Measurements from ENCODE around the gene SLC2A1. TPM values are rescaled to one million over a fixed set of nuclear protein-coding genes. Genes with fewer than 3 reads are reported as not detected.

Gene SLC2A1

GRCh38 chr1:42888013-42888633, 70.5 kb downstream of the SLC2A1 start:
- Histone ChIP-seq H3K4me3 (ENCODE audit: low read length) (no peak overlapping the region), H3K27me3 (ENCODE audit: control insufficient read depth, insufficient read depth, low read length) (peaks cover 23% of the 10 kb centered on the region), H3K9me3 (replicated peaks; ENCODE audit: low read length) (no peaks in the 10 kb centered on the region), H3K4me1 (ENCODE audit: control insufficient read depth, insufficient read depth, low read length) (no peaks in the 10 kb centered on the region), H3K36me3 (ENCODE audit: insufficient read depth, low read length) (no peaks in the 10 kb centered on the region), H3K9ac (ENCODE audit: low read depth, low read length) (no peak overlapping the region), H3K4me2 (ENCODE audit: low read length) (no peak overlapping the region)

DNA sequence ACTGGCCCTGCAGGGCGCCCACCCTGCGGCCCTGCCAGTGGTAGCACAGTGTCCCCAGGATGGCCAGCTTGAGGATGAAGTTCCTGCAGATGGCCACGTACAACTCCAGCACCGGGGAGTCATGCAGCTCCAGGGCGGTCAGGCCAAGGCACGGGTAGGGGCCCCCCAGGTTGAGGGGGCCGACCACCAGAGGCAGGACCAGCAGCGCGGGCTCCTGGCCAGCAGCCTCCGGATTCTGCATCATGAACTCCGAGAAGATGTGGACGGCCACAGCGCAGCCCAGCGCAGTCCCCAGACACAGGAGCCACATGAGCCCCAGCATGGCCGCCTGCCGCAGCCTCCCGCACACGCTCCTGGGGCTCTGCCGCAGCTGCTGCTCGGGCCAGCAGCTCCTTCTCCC, 71.3 kb downstream of the SLC2A1 start:
- H3K4me2 ChIP-seq (ENCODE audit: low read length): no peak overlapping the region
- no peaks in the 10 kb centered on the region for H3K4me1 ChIP-seq (ENCODE audit: control insufficient read depth, insufficient read depth, low read length)
- H3K9me3 ChIP-seq (replicated peaks; ENCODE audit: low read length): no peaks in the 10 kb centered on the region

GRCh38 chr1:42886800-42887199, 71.9 kb downstream of the SLC2A1 start:
- Histone ChIP-seq H3K36me3 (ENCODE audit: insufficient read depth, low read length) (no peaks in the 10 kb centered on the region), H3K9ac (ENCODE audit: low read depth, low read length) (no peak overlapping the region), H3K27me3 (ENCODE audit: control insufficient read depth, insufficient read depth, low read length) (peaks cover 16% of the 10 kb centered on the region), H3K4me1 (ENCODE audit: control insufficient read depth, insufficient read depth, low read length) (no peaks in the 10 kb centered on the region), H3K4me3 (ENCODE audit: low read length) (no peak overlapping the region), H3K9me3 (replicated peaks; ENCODE audit: low read length) (no peaks in the 10 kb centered on the region), H3K4me2 (ENCODE audit: low read length) (no peak overlapping the region)

More for the DNA sequence above, 71.3 kb downstream of the SLC2A1 start:
- Histone ChIP-seq H3K4me3 (ENCODE audit: low read length) (no peak overlapping the region), H3K9ac (ENCODE audit: low read depth, low read length) (no peak overlapping the region), H3K36me3 (ENCODE audit: insufficient read depth, low read length) (no peaks in the 10 kb centered on the region), H3K27me3 (ENCODE audit: control insufficient read depth, insufficient read depth, low read length) (peaks cover 19% of the 10 kb centered on the region)

DNA sequence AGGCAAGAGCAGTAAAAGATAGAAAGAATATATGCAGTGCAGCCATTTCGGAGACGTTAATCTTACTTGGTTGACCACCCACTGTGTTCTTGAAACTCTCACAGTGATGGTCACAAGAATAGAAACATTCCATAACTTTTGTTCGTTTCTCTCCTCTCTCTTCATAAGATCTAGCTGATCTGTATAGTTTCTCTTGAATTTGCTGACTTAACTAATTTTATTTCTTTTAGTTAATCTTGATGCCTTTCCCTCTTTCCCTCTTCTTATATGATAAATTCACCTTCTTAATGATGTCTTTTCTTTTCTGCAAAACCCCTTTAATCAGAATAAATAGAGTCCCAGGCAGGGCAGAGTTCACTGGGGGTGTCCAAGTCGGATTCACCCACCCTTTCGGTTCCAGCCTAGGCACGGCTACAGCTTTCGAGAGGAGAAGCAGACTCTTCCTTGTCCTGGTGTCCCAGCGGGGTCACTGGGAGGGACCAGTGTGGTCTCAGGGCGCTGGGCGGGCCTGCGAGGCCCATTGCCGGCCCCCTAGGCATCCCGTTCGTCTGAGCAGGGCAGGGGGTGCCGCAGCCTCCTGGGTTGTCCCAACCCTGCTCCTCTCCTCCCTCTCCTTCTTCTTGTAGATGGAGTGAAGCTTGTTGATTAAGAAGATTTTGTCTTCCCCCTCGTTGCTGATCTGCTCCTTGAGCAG, 72.5 kb downstream of the SLC2A1 start:
- H3K36me3 ChIP-seq (ENCODE audit: insufficient read depth, low read length): no peaks in the 10 kb centered on the region
- H3K27me3 ChIP-seq (ENCODE audit: control insufficient read depth, insufficient read depth, low read length): peaks cover 10% of the 10 kb centered on the region
- no peak overlapping the region for H3K9ac ChIP-seq (ENCODE audit: low read depth, low read length)
- no peaks in the 10 kb centered on the region for H3K9me3 ChIP-seq (replicated peaks; ENCODE audit: low read length)
- H3K4me2 ChIP-seq (ENCODE audit: low read length): no peak overlapping the region
- H3K4me1 ChIP-seq (ENCODE audit: control insufficient read depth, insufficient read depth, low read length): no peaks in the 10 kb centered on the region
- no peak overlapping the region for H3K4me3 ChIP-seq (ENCODE audit: low read length)

DNA sequence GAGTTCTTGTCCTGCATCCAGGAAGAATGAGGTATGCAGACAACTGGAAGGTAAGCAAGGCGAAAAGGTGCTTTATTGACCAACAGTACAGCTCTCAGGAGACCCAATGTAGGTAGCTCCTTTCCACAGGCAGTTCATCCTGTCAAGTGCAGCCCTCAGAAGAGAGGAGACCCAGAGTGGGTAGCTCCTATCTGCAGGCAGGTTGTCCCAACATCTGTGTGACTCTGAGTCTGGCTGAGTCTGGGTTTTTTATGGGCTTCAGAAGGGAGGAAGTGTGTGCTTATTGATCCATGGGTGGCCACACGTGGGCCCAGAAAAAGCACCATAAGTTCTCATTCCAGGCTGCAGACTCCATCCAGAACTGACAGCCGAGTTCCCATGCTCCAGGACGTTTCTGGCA, 78.3 kb downstream of the SLC2A1 start:
- Histone ChIP-seq H3K36me3 (ENCODE audit: insufficient read depth, low read length) (no peaks in the 10 kb centered on the region), H3K4me1 (ENCODE audit: control insufficient read depth, insufficient read depth, low read length) (no peaks in the 10 kb centered on the region), H3K4me2 (ENCODE audit: low read length) (no peak overlapping the region), H3K4me3 (ENCODE audit: low read length) (no peak overlapping the region), H3K27me3 (ENCODE audit: control insufficient read depth, insufficient read depth, low read length) (peaks cover 23% of the 10 kb centered on the region), H3K9ac (ENCODE audit: low read depth, low read length) (no peak overlapping the region), H3K9me3 (replicated peaks; ENCODE audit: low read length) (peaks cover 4% of the 10 kb centered on the region)

DNA sequence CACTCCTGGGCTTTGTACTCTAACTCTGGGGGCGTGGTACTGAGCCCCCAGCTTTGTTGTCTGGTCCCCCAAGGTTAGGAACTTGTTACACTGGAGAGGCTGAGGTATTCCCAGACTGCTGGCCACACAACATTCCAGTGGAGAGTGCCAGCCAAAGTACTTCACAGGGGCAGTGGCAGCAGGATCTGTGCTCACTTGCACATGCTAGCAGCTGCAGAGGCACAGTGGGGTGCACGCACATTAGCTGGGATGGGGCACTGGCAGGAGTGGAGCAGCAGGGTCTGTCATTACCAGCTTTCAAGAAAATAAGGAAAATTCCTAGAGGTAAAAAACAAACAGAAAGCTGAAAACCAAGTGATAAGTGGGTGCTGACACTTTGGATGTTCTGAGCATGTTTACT, 81.3 kb downstream of the SLC2A1 start:
- Histone ChIP-seq H3K9ac (ENCODE audit: low read depth, low read length) (no peak overlapping the region), H3K4me1 (ENCODE audit: control insufficient read depth, insufficient read depth, low read length) (no peaks in the 10 kb centered on the region), H3K36me3 (ENCODE audit: insufficient read depth, low read length) (no peaks in the 10 kb centered on the region), H3K27me3 (ENCODE audit: control insufficient read depth, insufficient read depth, low read length) (peaks cover 31% of the 10 kb centered on the region), H3K4me3 (ENCODE audit: low read length) (no peak overlapping the region), H3K9me3 (replicated peaks; ENCODE audit: low read length) (peaks cover 4% of the 10 kb centered on the region), H3K4me2 (ENCODE audit: low read length) (no peak overlapping the region)

DNA sequence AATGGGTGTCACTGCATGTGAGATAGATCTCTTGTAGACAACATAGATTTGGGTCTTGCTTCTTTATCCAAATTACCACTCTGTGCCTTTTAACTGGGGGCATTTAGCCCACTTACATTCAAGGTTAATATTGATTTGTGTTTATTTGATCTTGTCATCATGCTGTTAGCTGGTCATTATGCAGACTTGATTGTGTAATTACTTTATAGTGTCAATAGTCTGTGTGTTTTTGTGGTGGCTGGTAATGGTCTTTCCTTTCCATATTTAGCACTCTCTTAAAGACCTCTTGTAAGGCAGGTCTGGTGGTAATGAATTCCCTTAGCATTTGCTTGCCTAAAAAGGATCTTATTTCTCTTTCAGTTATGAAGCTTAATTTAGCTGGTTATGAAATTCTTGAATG, 82.7 kb downstream of the SLC2A1 start:
- Histone ChIP-seq H3K4me1 (ENCODE audit: control insufficient read depth, insufficient read depth, low read length) (no peaks in the 10 kb centered on the region), H3K4me2 (ENCODE audit: low read length) (no peak overlapping the region), H3K9me3 (replicated peaks; ENCODE audit: low read length) (peaks cover 4% of the 10 kb centered on the region), H3K36me3 (ENCODE audit: insufficient read depth, low read length) (no peaks in the 10 kb centered on the region), H3K4me3 (ENCODE audit: low read length) (no peak overlapping the region), H3K9ac (ENCODE audit: low read depth, low read length) (no peak overlapping the region), H3K27me3 (ENCODE audit: control insufficient read depth, insufficient read depth, low read length) (peaks cover 34% of the 10 kb centered on the region)

Small RNA genes within 50 kb of the gene (small RNA-seq; reads per million reads assigned to genes)
- gene RNU6-880P: not detected
